ENCODE results near the gene ALK. TPM values are rescaled to one million over a fixed set of nuclear protein-coding genes. Genes with fewer than 3 reads are reported as not detected.

Gene ALK
- total and polyA plus RNA-seq, 2 experiments from 2014 or later: 0.35 TPM; not detected in 1

DNA sequence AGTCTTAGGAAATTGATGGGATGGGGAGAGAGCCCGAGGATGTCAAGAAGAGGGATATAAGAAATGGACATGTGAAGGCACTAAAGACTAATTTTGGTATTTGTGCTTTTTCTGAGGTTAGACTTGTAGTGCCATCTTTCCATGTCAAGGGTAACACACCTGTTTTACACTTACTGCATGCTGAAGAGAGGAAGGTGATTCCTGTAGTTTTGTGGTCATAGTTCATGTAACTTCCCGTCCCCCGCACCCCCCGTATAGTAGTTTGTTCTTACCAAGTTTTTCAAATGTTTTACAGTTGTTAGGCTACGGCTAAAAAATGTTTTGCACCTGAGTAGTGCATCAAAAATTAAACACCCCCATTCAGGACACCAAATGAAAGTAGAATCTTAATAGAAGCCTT is 732.3 kb downstream of the ALK start (continued):
- TF ChIP-seq, protein P1, sequence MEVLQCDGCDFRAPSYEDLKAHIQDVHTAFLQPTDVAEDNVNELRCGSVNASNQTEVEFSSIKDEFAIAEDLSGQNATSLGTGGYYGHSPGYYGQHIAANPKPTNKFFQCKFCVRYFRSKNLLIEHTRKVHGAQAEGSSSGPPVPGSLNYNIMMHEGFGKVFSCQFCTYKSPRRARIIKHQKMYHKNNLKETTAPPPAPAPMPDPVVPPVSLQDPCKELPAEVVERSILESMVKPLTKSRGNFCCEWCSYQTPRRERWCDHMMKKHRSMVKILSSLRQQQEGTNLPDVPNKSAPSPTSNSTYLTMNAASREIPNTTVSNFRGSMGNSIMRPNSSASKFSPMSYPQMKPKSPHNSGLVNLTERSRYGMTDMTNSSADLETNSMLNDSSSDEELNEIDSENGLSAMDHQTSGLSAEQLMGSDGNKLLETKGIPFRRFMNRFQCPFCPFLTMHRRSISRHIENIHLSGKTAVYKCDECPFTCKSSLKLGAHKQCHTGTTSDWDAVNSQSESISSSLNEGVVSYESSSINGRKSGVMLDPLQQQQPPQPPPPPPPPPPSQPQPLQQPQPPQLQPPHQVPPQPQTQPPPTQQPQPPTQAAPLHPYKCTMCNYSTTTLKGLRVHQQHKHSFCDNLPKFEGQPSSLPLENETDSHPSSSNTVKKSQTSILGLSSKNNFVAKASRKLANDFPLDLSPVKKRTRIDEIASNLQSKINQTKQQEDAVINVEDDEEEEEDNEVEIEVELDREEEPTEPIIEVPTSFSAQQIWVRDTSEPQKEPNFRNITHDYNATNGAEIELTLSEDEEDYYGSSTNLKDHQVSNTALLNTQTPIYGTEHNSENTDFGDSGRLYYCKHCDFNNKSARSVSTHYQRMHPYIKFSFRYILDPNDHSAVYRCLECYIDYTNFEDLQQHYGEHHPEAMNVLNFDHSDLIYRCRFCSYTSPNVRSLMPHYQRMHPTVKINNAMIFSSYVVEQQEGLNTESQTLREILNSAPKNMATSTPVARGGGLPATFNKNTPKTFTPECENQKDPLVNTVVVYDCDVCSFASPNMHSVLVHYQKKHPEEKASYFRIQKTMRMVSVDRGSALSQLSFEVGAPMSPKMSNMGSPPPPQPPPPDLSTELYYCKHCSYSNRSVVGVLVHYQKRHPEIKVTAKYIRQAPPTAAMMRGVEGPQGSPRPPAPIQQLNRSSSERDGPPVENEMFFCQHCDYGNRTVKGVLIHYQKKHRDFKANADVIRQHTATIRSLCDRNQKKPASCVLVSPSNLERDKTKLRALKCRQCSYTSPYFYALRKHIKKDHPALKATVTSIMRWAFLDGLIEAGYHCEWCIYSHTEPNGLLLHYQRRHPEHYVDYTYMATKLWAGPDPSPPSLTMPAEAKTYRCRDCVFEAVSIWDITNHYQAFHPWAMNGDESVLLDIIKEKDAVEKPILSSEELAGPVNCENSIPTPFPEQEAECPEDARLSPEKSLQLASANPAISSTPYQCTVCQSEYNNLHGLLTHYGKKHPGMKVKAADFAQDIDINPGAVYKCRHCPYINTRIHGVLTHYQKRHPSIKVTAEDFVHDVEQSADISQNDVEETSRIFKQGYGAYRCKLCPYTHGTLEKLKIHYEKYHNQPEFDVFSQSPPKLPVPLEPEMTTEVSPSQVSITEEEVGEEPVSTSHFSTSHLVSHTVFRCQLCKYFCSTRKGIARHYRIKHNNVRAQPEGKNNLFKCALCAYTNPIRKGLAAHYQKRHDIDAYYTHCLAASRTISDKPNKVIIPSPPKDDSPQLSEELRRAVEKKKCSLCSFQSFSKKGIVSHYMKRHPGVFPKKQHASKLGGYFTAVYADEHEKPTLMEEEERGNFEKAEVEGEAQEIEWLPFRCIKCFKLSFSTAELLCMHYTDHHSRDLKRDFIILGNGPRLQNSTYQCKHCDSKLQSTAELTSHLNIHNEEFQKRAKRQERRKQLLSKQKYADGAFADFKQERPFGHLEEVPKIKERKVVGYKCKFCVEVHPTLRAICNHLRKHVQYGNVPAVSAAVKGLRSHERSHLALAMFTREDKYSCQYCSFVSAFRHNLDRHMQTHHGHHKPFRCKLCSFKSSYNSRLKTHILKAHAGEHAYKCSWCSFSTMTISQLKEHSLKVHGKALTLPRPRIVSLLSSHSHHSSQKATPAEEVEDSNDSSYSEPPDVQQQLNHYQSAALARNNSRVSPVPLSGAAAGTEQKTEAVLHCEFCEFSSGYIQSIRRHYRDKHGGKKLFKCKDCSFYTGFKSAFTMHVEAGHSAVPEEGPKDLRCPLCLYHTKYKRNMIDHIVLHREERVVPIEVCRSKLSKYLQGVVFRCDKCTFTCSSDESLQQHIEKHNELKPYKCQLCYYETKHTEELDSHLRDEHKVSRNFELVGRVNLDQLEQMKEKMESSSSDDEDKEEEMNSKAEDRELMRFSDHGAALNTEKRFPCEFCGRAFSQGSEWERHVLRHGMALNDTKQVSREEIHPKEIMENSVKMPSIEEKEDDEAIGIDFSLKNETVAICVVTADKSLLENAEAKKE (CRISPR knock-in tag; IDR thresholded peaks at IDR 0.05): no peak
- TF ChIP-seq, protein P2, sequence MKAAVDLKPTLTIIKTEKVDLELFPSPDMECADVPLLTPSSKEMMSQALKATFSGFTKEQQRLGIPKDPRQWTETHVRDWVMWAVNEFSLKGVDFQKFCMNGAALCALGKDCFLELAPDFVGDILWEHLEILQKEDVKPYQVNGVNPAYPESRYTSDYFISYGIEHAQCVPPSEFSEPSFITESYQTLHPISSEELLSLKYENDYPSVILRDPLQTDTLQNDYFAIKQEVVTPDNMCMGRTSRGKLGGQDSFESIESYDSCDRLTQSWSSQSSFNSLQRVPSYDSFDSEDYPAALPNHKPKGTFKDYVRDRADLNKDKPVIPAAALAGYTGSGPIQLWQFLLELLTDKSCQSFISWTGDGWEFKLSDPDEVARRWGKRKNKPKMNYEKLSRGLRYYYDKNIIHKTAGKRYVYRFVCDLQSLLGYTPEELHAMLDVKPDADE (IDR thresholded peaks at IDR 0.05): no peak

DNA sequence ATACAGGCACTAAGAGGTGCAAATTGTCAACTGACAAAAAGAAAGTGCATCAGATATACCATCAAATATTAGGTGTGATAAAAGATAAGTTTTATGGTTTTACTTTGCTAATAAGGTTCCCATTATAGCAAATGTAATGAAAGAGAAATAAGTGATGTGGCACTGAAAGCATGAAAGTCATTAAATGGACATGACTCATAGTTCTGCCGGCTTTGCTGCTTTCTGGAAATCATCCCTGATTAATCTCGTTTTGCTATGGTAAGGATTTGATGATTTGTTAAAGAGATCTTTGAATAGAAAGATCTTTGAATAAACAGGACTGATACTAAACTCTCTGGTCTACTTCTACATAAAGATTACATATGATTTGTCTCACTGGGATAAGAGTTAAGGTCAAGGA is 733.5 kb downstream of the ALK start:
- no peaks in the 10 kb centered on the region for H3K9me2 ChIP-seq (ENCODE audit: insufficient read depth)
- no peak overlapping the region for H3K4me3 ChIP-seq
- DNase-seq (ENCODE audit: low spot score) (no peak), ATAC-seq (no peak)
- H3K27me3 Mint-ChIP-seq (ENCODE audit: insufficient read depth, low read depth, poor library complexity): no peaks in the 10 kb centered on the region
- H3F3A ChIP-seq (replicated peaks; ENCODE audit: low read depth): no peaks in the 10 kb centered on the region
- no peaks in the 10 kb centered on the region for H3K36me3 Mint-ChIP-seq (ENCODE audit: low read depth)
- H3K27ac ChIP-seq (ENCODE audit: low read depth): no peak overlapping the region
- no peaks in the 10 kb centered on the region for H3K4me1 ChIP-seq (ENCODE audit: insufficient read depth)
- no peaks in the 10 kb centered on the region for H3K79me2 ChIP-seq (replicated peaks; ENCODE audit: insufficient read depth)
- no peaks in the 10 kb centered on the region for H4K20me1 ChIP-seq (replicated peaks; ENCODE audit: insufficient read depth)
- H3K27me3 ChIP-seq (ENCODE audit: insufficient read depth): no peaks in the 10 kb centered on the region
- no peak overlapping the region for H2AFZ ChIP-seq
- peaks cover 8% of the 10 kb centered on the region for H3K9me3 Mint-ChIP-seq
- H3K36me3 ChIP-seq (ENCODE audit: insufficient read depth): no peaks in the 10 kb centered on the region
- H3K4me1 Mint-ChIP-seq: no peaks in the 10 kb centered on the region
- H3K4me3 Mint-ChIP-seq: no peak overlapping the region
- no peak overlapping the region for H3K4me2 ChIP-seq
- no peak overlapping the region for H3K27ac Mint-ChIP-seq
- TF ChIP-seq, protein P2 (IDR thresholded peaks at IDR 0.05): no peak
- no peak for TF ChIP-seq ZNF114 (CRISPR knock-in tag; IDR thresholded peaks at IDR 0.05)
- TF ChIP-seq CREB1 (CRISPR knock-in tag; IDR thresholded peaks at IDR 0.05; ENCODE audit: low read depth): no peak
- no peak for TF ChIP-seq NANOG (IDR thresholded peaks at IDR 0.05; ENCODE audit: borderline replicate concordance)
- no peak for TF ChIP-seq POLR2AphosphoS5 (IDR thresholded peaks at IDR 0.05; ENCODE audit: low read depth)
- TF ChIP-seq ZNF331 (CRISPR knock-in tag; IDR thresholded peaks at IDR 0.05; ENCODE audit: low read depth): no peak
- TF ChIP-seq, protein P3, sequence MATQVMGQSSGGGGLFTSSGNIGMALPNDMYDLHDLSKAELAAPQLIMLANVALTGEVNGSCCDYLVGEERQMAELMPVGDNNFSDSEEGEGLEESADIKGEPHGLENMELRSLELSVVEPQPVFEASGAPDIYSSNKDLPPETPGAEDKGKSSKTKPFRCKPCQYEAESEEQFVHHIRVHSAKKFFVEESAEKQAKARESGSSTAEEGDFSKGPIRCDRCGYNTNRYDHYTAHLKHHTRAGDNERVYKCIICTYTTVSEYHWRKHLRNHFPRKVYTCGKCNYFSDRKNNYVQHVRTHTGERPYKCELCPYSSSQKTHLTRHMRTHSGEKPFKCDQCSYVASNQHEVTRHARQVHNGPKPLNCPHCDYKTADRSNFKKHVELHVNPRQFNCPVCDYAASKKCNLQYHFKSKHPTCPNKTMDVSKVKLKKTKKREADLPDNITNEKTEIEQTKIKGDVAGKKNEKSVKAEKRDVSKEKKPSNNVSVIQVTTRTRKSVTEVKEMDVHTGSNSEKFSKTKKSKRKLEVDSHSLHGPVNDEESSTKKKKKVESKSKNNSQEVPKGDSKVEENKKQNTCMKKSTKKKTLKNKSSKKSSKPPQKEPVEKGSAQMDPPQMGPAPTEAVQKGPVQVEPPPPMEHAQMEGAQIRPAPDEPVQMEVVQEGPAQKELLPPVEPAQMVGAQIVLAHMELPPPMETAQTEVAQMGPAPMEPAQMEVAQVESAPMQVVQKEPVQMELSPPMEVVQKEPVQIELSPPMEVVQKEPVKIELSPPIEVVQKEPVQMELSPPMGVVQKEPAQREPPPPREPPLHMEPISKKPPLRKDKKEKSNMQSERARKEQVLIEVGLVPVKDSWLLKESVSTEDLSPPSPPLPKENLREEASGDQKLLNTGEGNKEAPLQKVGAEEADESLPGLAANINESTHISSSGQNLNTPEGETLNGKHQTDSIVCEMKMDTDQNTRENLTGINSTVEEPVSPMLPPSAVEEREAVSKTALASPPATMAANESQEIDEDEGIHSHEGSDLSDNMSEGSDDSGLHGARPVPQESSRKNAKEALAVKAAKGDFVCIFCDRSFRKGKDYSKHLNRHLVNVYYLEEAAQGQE (IDR thresholded peaks at IDR 0.05; ENCODE audit: unreplicated experiment): no peak
- TF ChIP-seq JUNB (IDR thresholded peaks at IDR 0.05; ENCODE audit: unreplicated experiment): no peak
